HG02884 (cell line): ENCODE data around the gene SPHK2.
A peak's percentile ranks its signal among the peaks of the same experiment; 100 is the strongest.
"Not testable (repeated sequence)": the region's sequence is repeated elsewhere in the genome, so short reads cannot be mapped to it uniquely, and the experiment has no call there.

Experiments used
- ATAC-seq: cut with Tn5 transposase; IDR thresholded peaks from one replicate; pipeline ENCODE4 v1.9.1; 2021; ENCODE audit warnings: mild to moderate bottlenecking, moderate library complexity; ENCODE audit not compliant: unreplicated experiment

The SPHK2 gene, protein sequence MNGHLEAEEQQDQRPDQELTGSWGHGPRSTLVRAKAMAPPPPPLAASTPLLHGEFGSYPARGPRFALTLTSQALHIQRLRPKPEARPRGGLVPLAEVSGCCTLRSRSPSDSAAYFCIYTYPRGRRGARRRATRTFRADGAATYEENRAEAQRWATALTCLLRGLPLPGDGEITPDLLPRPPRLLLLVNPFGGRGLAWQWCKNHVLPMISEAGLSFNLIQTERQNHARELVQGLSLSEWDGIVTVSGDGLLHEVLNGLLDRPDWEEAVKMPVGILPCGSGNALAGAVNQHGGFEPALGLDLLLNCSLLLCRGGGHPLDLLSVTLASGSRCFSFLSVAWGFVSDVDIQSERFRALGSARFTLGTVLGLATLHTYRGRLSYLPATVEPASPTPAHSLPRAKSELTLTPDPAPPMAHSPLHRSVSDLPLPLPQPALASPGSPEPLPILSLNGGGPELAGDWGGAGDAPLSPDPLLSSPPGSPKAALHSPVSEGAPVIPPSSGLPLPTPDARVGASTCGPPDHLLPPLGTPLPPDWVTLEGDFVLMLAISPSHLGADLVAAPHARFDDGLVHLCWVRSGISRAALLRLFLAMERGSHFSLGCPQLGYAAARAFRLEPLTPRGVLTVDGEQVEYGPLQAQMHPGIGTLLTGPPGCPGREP

GRCh38 chr19:48618916-48619691 is at the start of gene SPHK2, which contains the start of gene RPL18:
Gene SPHK2 (plus strand): TSS chr19:48619506. CDS start chr19:48620515, 1,009 bp downstream.
Gene RPL18 (minus strand): TSS chr19:48619178. CDS start chr19:48619143, 35 bp downstream.
- peak; percentile 78 for ATAC-seq

GRCh38 chr19:48569814-48570213 is 49.5 kb upstream of the SPHK2 start:
- ATAC-seq = no peak

DNA sequence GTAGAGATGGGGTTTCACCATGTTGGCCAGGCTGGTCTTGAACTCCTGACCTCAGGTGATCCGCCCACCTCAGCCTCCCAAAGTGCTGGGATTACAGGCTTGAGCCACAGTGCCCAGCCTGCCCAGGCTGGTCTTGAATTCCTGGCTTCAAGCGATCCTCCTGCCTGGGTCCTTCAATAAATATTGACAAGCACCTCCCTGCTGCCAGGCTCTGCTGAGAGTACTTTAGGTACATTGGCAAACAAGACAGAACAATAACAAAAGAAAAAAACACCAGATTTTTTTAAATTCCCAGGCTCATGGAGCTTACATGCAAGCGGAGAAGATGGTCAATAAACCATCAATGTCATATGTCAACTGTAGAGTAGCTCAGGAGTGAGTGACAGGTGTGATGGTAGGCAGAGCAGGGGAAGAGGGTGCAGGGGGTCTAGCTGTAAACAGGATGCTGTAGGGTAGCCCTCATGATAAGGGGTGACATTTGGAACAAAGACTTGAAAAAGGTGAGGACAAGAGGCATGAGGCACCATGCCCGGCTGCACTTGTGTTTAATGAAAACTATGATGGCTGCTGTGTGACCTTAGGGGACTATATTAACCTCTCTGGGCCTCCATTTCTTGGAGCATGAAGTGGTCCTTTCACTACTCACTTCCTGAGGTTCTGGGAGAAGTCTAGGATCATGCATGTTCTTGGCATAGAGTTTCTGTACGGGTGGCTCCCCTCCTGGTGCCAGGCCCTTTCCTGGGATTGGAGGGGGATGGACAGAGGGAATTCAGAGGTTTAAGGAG is 47.7 kb upstream of the SPHK2 start:
- ATAC-seq = no peak

DNA sequence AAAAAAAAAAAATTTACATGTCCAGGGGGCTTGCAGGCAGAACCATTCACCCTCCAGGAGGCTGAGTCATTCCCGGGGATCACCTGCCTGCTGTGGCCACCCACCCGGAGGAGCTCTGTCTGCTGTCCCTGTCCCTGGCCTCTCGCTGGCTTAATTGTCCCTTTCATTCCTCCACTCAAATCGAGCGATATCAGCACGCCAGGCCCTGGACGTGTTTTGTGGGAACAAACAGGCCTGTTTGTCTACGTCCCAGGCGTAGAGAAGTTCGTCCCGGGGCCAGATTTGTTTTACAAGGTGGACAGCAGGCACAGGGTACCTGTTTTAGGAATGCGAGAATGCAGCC is 46.2 kb upstream of the SPHK2 start:
- no peak for ATAC-seq

- ATAC-seq = no peak
Observed at GRCh38 chr19:48575931-48576622, 43.2 kb upstream of the SPHK2 start.

DNA sequence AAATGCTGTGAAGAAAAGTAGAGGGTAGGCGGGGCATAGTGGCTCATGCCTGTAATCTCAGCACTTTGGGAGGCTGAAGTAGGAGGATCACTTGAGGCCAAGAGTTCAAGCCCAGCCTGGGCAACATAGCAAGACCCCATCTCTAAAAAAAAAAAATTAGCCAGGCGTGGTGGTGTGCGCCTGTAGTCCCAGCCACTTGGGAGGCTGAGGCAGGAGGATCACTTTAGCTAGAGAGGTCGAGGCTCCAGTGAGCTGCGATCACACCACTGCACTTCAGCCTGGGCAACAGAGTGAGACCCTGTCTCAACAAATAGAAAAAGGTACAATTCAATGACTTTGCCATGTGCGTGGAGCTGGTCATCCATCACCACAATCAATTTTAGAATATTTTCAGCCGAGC is 41.4 kb upstream of the SPHK2 start:
- not testable (repeated sequence) for ATAC-seq

DNA sequence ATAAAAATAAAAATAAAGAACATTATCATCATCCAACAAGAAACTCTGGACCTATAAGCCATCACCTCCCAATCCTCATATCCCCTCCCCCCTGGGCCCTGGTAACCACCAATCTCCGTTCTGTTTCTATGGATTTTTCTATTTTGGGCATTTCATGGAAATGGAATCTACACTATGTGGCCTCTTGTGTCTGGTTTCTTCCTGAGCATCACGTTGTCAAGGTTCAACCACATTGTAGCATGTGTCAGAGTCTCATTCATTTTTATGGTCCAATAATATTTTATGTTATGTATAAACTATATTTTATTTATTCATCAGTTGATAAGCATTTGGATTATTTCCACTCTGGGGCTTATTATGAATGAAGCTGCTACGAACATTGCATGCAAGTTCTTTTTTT is 40.4 kb upstream of the SPHK2 start:
- no peak for ATAC-seq

DNA sequence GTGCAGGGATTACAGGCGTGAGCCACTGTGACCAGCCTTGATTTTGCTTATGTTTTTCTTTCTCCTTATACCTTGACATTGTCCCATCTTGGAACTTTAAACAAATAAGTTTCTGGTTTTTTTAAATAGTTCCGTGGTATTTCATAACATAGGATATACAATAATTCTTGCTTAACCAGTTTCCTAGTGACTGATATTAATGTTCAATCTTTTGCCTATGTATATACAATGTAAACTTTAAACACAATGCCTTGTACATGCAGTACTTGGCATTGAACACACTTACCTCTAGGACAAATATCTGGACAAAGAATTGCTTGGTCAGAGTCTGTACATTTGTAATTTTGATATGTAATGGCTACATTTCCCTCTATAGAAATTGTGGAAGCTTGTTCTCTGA is 37.1 kb upstream of the SPHK2 start:
- ATAC-seq = no peak

GRCh38 chr19:48587387-48587786 is 31.9 kb upstream of the SPHK2 start:
- ATAC-seq = no peak

DNA sequence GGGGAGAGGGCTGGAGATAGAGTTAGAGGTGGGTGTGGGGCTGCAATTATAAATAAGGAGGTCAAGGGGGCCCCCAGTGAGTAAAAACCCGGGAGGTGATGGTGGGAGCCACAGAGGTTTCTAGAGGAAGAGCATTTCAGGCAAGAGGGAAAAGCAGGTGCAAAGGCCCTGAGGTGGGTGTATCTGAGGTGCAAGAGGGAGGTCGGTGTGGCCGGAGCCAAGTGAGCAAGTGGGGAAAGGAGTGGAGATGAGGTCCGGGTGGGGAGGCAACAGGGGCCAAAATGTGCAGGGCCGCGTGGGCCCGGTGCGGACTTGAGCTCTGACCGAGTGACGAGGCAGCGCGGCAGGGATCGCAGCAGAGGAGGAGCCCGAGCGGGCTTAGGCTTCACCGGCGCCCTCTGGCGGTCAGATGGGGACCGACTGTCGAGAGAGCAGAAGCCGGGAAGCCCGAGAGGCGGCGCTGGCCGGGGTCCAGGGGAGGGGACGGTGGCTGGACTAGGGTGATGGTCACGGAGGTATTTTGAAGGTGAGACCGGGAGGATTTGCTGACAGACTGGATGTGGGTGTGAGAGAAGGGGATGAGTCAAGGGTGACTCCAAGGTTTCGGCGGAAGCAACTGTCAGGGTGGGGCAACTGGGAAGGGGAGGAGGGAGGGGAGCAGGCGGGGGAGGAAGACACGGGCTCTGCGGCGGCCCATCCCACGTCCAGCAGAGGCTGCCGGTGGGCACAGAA is 30.5 kb upstream of the SPHK2 start:
- ATAC-seq = no peak

GRCh38 chr19:48591021-48591420 is 28.3 kb upstream of the SPHK2 start:
- no peak for ATAC-seq

- no peak for ATAC-seq
Observed at GRCh38 chr19:48595171-48595570, 24.1 kb upstream of the SPHK2 start.

- ATAC-seq = no peak
Observed at GRCh38 chr19:48595833-48596232, 23.5 kb upstream of the SPHK2 start.

- no peak for ATAC-seq
Observed at GRCh38 chr19:48596237-48596636, 23.1 kb upstream of the SPHK2 start.

GRCh38 chr19:48596679-48597465 is 22.4 kb upstream of the SPHK2 start:
- no peak for ATAC-seq

- ATAC-seq = no peak
Observed at GRCh38 chr19:48598996-48599700, 20.2 kb upstream of the SPHK2 start.

DNA sequence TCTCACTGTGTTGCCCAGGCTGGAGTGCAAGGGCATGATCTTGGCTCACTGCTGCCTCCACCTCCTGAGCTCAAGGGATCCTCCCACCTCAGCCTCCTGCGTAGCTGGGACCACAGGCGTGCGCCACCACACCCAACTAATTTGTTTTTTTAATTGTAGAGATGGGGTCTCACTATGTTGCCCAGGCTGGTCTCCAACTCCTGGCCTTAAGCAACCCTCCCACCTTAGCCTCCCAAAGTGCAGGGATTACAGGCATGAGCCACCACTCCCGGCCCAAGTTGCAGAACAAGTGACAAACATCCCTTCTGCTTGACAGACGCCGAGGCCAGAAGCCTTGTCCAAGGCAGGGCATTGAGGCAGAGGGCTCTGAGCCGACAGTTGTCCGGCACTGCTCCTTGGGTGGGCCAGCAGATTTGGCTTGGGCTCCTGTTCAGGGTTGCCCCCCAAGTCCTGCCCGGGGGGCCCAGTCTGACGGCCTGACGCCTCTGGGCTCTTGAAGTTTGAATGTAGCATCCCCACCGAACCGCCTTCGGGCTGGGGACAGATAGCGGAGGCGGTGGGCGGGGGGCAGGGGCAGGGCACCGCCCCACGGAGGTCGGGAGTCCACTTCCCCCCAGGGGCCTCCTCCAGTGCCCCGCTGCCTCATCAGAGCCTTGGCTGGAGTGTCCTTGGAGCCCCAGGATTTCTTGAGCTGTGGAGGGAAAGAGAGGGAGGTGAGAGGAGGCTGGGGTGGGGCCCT is 18.5 kb upstream of the SPHK2 start:
- no peak for ATAC-seq

- ATAC-seq = no peak
Observed at GRCh38 chr19:48603001-48603400, 16.3 kb upstream of the SPHK2 start.
